ENCODE results near the gene TNF. TPM values are rescaled to one million over a fixed set of nuclear protein-coding genes. Genes with fewer than 3 reads are reported as not detected.
"Not testable (repeated sequence)": the region's sequence is repeated elsewhere in the genome, so short reads cannot be mapped to it uniquely, and the experiment has no call there.

TNF gene
- total RNA-seq, 1 experiment from 2014 or later: 223 TPM

GRCh38 chr6:31585491-31585890, 10.1 kb downstream of the TNF start:
- no peak overlapping the region for H2AFZ ChIP-seq (ENCODE audit: low read length)
- H3K36me3 ChIP-seq (ENCODE audit: insufficient read depth, low read length): no peaks in the 10 kb centered on the region
- H3K9me2 ChIP-seq (replicated peaks; ENCODE audit: insufficient read depth, low read length): no peaks in the 10 kb centered on the region
- no peaks in the 10 kb centered on the region for H3K27me3 ChIP-seq (ENCODE audit: low read length)
- H3K4me3 ChIP-seq (ENCODE audit: low read length): no peak overlapping the region
- DNase-seq: peak; percentile 91
- peak overlapping the region; percentile 76 for H3K27ac ChIP-seq (ENCODE audit: low read length)
- H3K9me3 ChIP-seq (ENCODE audit: low read length): no peaks in the 10 kb centered on the region
- H3K79me2 ChIP-seq (ENCODE audit: low read length): peaks cover 9% of the 10 kb centered on the region; the same call in 1 of the 2 replicates
- peak overlapping the region; percentile 40 for H3K4me2 ChIP-seq (ENCODE audit: low read depth, low read length, poor library complexity, severe bottlenecking)
- H3K4me1 ChIP-seq (ENCODE audit: low read length): peaks cover 46% of the 10 kb centered on the region
- H3K9ac ChIP-seq (ENCODE audit: low read length): peak overlapping the region; percentile 38
- H4K20me1 ChIP-seq (ENCODE audit: insufficient read depth, low read depth, low read length): no peaks in the 10 kb centered on the region

GRCh38 chr6:31586008-31586407, 10.6 kb downstream of the TNF start, which contains the start of gene LST1:
Gene LST1 (plus strand): TSS chr6:31586277. CDS start chr6:31587300, 1,023 bp downstream.
- peak within 1 kb of the TSS; percentile 76 for H3K27ac ChIP-seq (ENCODE audit: low read length)
- H4K20me1 ChIP-seq (ENCODE audit: insufficient read depth, low read depth, low read length): no peaks in the 10 kb centered on the region
- H3K4me2 ChIP-seq (ENCODE audit: low read depth, low read length, poor library complexity, severe bottlenecking): peak within 1 kb of the TSS; percentile 40
- peaks cover 9% of the 10 kb centered on the region; the same call in 1 of the 2 replicates for H3K79me2 ChIP-seq (ENCODE audit: low read length)
- DNase-seq: peak; percentile 46
- H3K9ac ChIP-seq (ENCODE audit: low read length): peak within 1 kb of the TSS; percentile 38
- H3K4me3 ChIP-seq (ENCODE audit: low read length): no peak within 1 kb of the TSS
- H3K27me3 ChIP-seq (ENCODE audit: low read length): no peaks in the 10 kb centered on the region
- no peaks in the 10 kb centered on the region for H3K36me3 ChIP-seq (ENCODE audit: insufficient read depth, low read length)
- H2AFZ ChIP-seq (ENCODE audit: low read length): no peak within 1 kb of the TSS
- H3K9me2 ChIP-seq (replicated peaks; ENCODE audit: insufficient read depth, low read length): no peaks in the 10 kb centered on the region
- no peaks in the 10 kb centered on the region for H3K9me3 ChIP-seq (ENCODE audit: low read length)
- H3K4me1 ChIP-seq (ENCODE audit: low read length): peaks cover 44% of the 10 kb centered on the region

DNA sequence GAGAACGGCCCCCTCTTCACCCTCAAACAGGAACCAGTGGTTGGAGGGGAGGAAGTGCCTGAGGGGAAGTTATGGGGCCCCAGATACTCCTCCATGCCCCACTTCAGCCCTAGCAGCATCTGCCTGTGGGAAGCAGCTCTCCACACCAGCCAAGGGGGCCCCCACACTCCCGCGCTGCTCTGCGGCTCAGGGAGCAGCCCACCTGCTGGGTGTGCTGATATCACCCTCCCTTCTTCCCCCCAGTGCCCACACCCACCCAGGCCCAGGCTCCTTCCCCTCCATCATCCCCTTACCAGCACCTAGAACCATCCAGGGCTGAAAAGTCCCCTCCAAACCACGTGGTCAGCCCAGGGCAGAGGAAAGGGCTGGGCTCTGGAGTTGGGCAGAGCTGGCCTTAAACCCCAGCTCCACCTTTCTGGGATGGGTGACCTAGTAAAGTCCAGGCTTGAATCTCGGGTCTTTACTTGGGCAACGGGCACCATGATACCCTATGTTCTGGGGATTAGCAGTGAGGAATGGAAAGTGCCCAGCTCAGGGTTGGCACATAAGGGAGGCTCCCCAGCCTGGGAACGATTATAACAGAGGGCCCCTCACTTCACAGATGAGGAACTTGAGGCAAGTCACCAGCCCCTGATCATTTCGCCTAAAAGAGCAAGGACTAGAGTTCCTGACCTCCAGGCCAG, 11.4 kb downstream of the TNF start:
- H4K20me1 ChIP-seq (ENCODE audit: insufficient read depth, low read depth, low read length): no peaks in the 10 kb centered on the region
- H3K4me3 ChIP-seq (ENCODE audit: low read length): no peak overlapping the region
- peak overlapping the region; percentile 55 for H3K27ac ChIP-seq (ENCODE audit: low read length)
- no peak overlapping the region for H2AFZ ChIP-seq (ENCODE audit: low read length)
- H3K9me2 ChIP-seq (replicated peaks; ENCODE audit: insufficient read depth, low read length): no peaks in the 10 kb centered on the region
- peak overlapping the region; percentile 38 for H3K9ac ChIP-seq (ENCODE audit: low read length)
- H3K9me3 ChIP-seq (ENCODE audit: low read length): no peaks in the 10 kb centered on the region
- H3K27me3 ChIP-seq (ENCODE audit: low read length): no peaks in the 10 kb centered on the region
- no peaks in the 10 kb centered on the region for H3K36me3 ChIP-seq (ENCODE audit: insufficient read depth, low read length)
- H3K4me2 ChIP-seq (ENCODE audit: low read depth, low read length, poor library complexity, severe bottlenecking): peak overlapping the region; percentile 40
- peaks cover 2% of the 10 kb centered on the region; the same call in 1 of the 2 replicates for H3K79me2 ChIP-seq (ENCODE audit: low read length)
- H3K4me1 ChIP-seq (ENCODE audit: low read length): peaks cover 41% of the 10 kb centered on the region
- peak; percentile 75 for DNase-seq

DNA sequence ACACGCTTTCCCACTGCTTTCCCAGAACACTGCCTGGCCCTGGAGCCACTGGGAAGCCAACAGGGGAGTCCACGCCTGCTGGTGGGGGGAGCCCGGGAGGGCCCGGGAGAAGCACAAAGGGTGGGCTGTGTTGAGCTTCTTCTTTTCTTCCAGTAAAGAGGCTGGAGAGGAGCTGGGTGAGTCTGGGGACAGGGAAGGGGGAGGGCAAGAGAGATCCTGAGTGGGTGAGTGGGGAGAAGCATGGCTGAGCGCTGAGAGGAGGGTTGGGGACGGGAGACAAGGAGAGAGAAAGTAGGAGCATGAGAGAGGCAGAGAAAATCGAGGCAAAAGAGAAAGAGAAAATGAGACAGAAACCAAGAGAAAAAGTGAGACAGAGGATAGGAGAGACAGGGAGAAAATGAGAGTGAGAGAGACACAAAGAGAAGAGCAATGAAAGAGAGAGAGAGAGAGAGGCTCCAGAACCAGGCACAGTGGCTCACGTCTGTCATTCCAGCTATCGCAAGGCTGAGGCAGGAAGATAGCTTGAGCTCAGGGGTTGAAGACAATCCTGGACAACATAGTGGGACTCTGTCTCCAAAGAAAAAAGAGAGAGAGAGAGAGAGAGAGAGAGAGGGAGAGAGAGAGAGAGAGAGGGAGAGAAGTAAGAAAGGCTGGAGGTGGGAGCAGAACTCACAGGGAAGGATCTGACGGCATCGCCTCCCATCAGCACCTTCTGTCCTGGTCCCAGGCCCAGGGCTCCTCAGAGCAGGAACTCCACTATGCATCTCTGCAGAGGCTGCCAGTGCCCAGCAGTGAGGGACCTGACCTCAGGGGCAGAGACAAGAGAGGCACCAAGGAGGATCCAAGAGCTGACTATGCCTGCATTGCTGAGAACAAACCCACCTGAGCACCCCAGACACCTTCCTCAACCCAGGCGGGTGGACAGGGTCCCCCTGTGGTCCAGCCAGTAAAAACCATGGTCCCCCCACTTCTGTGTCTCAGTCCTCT, 12.7 kb downstream of the TNF start:
- H3K4me1 ChIP-seq (ENCODE audit: low read length): peaks cover 31% of the 10 kb centered on the region
- no peak overlapping the region for H2AFZ ChIP-seq (ENCODE audit: low read length)
- no peaks in the 10 kb centered on the region for H3K36me3 ChIP-seq (ENCODE audit: insufficient read depth, low read length)
- no peak overlapping the region for H3K27ac ChIP-seq (ENCODE audit: low read length)
- H4K20me1 ChIP-seq (ENCODE audit: insufficient read depth, low read depth, low read length): no peaks in the 10 kb centered on the region
- no peaks in the 10 kb centered on the region for H3K79me2 ChIP-seq (ENCODE audit: low read length)
- no peak overlapping the region for H3K9ac ChIP-seq (ENCODE audit: low read length)
- DNase-seq: no peak
- H3K9me3 ChIP-seq (ENCODE audit: low read length): no peaks in the 10 kb centered on the region
- no peak overlapping the region for H3K4me2 ChIP-seq (ENCODE audit: low read depth, low read length, poor library complexity, severe bottlenecking)
- H3K9me2 ChIP-seq (replicated peaks; ENCODE audit: insufficient read depth, low read length): no peaks in the 10 kb centered on the region
- H3K4me3 ChIP-seq (ENCODE audit: low read length): no peak overlapping the region
- no peaks in the 10 kb centered on the region for H3K27me3 ChIP-seq (ENCODE audit: low read length)

- Histone ChIP-seq H3K9ac (ENCODE audit: low read length) (no peak overlapping the region), H3K27me3 (ENCODE audit: low read length) (no peaks in the 10 kb centered on the region), H3K4me1 (ENCODE audit: low read length) (peaks cover 31% of the 10 kb centered on the region), H3K36me3 (ENCODE audit: insufficient read depth, low read length) (no peaks in the 10 kb centered on the region), H4K20me1 (ENCODE audit: insufficient read depth, low read depth, low read length) (no peaks in the 10 kb centered on the region), H2AFZ (ENCODE audit: low read length) (no peak overlapping the region), H3K27ac (ENCODE audit: low read length) (no peak overlapping the region), H3K79me2 (ENCODE audit: low read length) (no peaks in the 10 kb centered on the region), H3K9me2 (replicated peaks; ENCODE audit: insufficient read depth, low read length) (no peaks in the 10 kb centered on the region), H3K9me3 (ENCODE audit: low read length) (no peaks in the 10 kb centered on the region), H3K4me2 (ENCODE audit: low read depth, low read length, poor library complexity, severe bottlenecking) (no peak overlapping the region), H3K4me3 (ENCODE audit: low read length) (no peak overlapping the region)
- DNase-seq: no peak
Measured at GRCh38 chr6:31588871-31589650, 13.7 kb downstream of the TNF start.

- H3K9ac ChIP-seq (ENCODE audit: low read length); H3K4me2 ChIP-seq (ENCODE audit: low read depth, low read length, poor library complexity, severe bottlenecking); H3K9me3 ChIP-seq (ENCODE audit: low read length); H3K36me3 ChIP-seq (ENCODE audit: insufficient read depth, low read length); DNase-seq; H3K4me3 ChIP-seq (ENCODE audit: low read length); H3K9me2 ChIP-seq (replicated peaks; ENCODE audit: insufficient read depth, low read length); H3K27me3 ChIP-seq (ENCODE audit: low read length); H3K79me2 ChIP-seq (ENCODE audit: low read length); H3K27ac ChIP-seq (ENCODE audit: low read length); H2AFZ ChIP-seq (ENCODE audit: low read length); H4K20me1 ChIP-seq (ENCODE audit: insufficient read depth, low read depth, low read length): not testable (repeated sequence)
- H3K4me1 ChIP-seq (ENCODE audit: low read length): peaks cover 16% of the 10 kb centered on the region
Measured at GRCh38 chr6:31590691-31591090, 15.3 kb downstream of the TNF start.

- H3K9me3 ChIP-seq (ENCODE audit: low read length): no peaks in the 10 kb centered on the region
- H3K4me3 ChIP-seq (ENCODE audit: low read length): no peak overlapping the region
- no peak for DNase-seq
- no peaks in the 10 kb centered on the region for H3K9me2 ChIP-seq (replicated peaks; ENCODE audit: insufficient read depth, low read length)
- H3K9ac ChIP-seq (ENCODE audit: low read length): no peak overlapping the region
- no peaks in the 10 kb centered on the region for H3K36me3 ChIP-seq (ENCODE audit: insufficient read depth, low read length)
- H3K79me2 ChIP-seq (ENCODE audit: low read length): no peaks in the 10 kb centered on the region
- H3K4me2 ChIP-seq (ENCODE audit: low read depth, low read length, poor library complexity, severe bottlenecking): no peak overlapping the region
- peaks cover 6% of the 10 kb centered on the region; the same call in 1 of the 2 replicates for H3K4me1 ChIP-seq (ENCODE audit: low read length)
- H4K20me1 ChIP-seq (ENCODE audit: insufficient read depth, low read depth, low read length): no peaks in the 10 kb centered on the region
- H3K27ac ChIP-seq (ENCODE audit: low read length): no peak overlapping the region
- H3K27me3 ChIP-seq (ENCODE audit: low read length): no peaks in the 10 kb centered on the region
- H2AFZ ChIP-seq (ENCODE audit: low read length): no peak overlapping the region
Measured at GRCh38 chr6:31592396-31592771, 17.0 kb downstream of the TNF start.

All from Karpas-422 (cell line).